Caco-2 (cell line): ENCODE results near the gene NDUFA5. TPM values are rescaled to one million over a fixed set of nuclear protein-coding genes. Genes with fewer than 3 reads are reported as not detected.
A peak's percentile ranks its signal among the peaks of the same experiment; 100 is the strongest.

ENCODE experiments used
- BruUV-seq: library from RNA; stranded (reverse); fragments of 400-500 nt; replicated peaks from 2 replicates; lab custom pipeline; 2021; lab: Mats Ljungman, UMichigan
- CTCF ChIA-PET: fragments of 300-600 bp; sonication (Branson Sonifier 250); formaldehyde crosslinking; loops from one replicate; lab custom pipeline; 2022; ENCODE audit warnings: antibody characterized with exemption; lab: Charles Lee
- POLR2A ChIA-PET: fragments of 300-600 bp; sonication (Branson Sonifier 250); formaldehyde crosslinking; loops from one replicate; lab custom pipeline; 2022; ENCODE audit warnings: antibody characterized with exemption; lab: Charles Lee
- DNase-seq, 2 experiments: peaks; one replicate each; pipeline versions ENCODE4 v3.0.0 to v3.0.0-alpha.2; 2020 to 2022
- H3K27me3 ChIP-seq: replicated peaks from 2 replicates; pipeline ENCODE4 v1.6.0; 2011; ENCODE audit warnings: low read length; ENCODE audit not compliant: control insufficient read depth, insufficient read depth
- H3K36me3 ChIP-seq: 2 replicates; pipeline ENCODE4 v1.5.1; 2011; ENCODE audit warnings: low read length; ENCODE audit not compliant: control insufficient read depth, insufficient read depth
- H3K4me1 ChIP-seq: fragments of 250-450 bp; sonication (Bioruptor Pico); 2 replicates; pipeline ENCODE4 v1.5.1; 2020; ENCODE audit warnings: mild to moderate bottlenecking
- H3K4me3 ChIP-seq: 2 replicates; pipeline ENCODE4 v1.5.1; 2011; ENCODE audit warnings: low read depth, mild to moderate bottlenecking, control low read depth, low read length
- H3K9me3 ChIP-seq: fragments of 250-450 bp; sonication (Bioruptor Pico); 2 replicates; pipeline ENCODE4 v1.5.1; 2020; ENCODE audit warnings: mild to moderate bottlenecking, moderate library complexity
- H3K27ac Mint-ChIP-seq: one replicate; pipeline ENCODE4 v1.8.0; 2022; ENCODE audit warnings: mixed read lengths; ENCODE audit not compliant: unreplicated experiment
- H3K27me3 Mint-ChIP-seq: one replicate; pipeline ENCODE4 v1.8.0; 2022; ENCODE audit warnings: mixed read lengths; ENCODE audit not compliant: insufficient read depth, unreplicated experiment
- H3K36me3 Mint-ChIP-seq: one replicate; pipeline ENCODE4 v1.8.0; 2022; ENCODE audit warnings: mild to moderate bottlenecking, mixed read lengths; ENCODE audit not compliant: insufficient read depth, unreplicated experiment
- H3K4me1 Mint-ChIP-seq: one replicate; pipeline ENCODE4 v1.8.0; 2022; ENCODE audit warnings: low read depth, mixed read lengths; ENCODE audit not compliant: unreplicated experiment
- H3K4me3 Mint-ChIP-seq: one replicate; pipeline ENCODE4 v1.8.0; 2022; ENCODE audit warnings: mild to moderate bottlenecking, moderate library complexity, mixed read lengths; ENCODE audit not compliant: unreplicated experiment
- H3K9me3 Mint-ChIP-seq: one replicate; pipeline ENCODE4 v1.8.0; 2022; ENCODE audit warnings: mixed read lengths; ENCODE audit not compliant: unreplicated experiment
- intact Hi-C: fragments of 100-400 bp; cut with micrococcal nuclease; formaldehyde crosslinking; loops from one replicate; pipeline ENCODE4 v1.10.0; 2022; ENCODE audit not compliant: unreplicated experiment
- total RNA-seq: library from RNA; stranded (reverse); gene quantifications from 2 replicates; pipeline ENCODE4 v1.2.3, GENCODE V29; 2022
- TF ChIP-seq, protein P1 (sequence below), 2 experiments: fragments of 200-600 bp in 1 of 2; IDR thresholded peaks; 1 replicate in 1 of 2; 2 replicates in 1 of 2; pipeline versions ENCODE4 v1.5.1 to v1.8.0; 2011 to 2022; ENCODE audit warnings: antibody characterized with exemption in 1 of 2, control low read depth in 1 of 2, inconsistent platforms in 1 of 2, low read depth in 1 of 2, low read length in 1 of 2, mild to moderate bottlenecking in 1 of 2, moderate library complexity in 1 of 2; ENCODE audit not compliant: insufficient read depth in 1 of 2, severe bottlenecking in 1 of 2, unreplicated experiment in 1 of 2

Gene NDUFA5
- total RNA-seq, 1 experiment from 2014 or later, result 87.9 TPM

GRCh38 chr7:123537026-123537642 is 20.5 kb downstream of the NDUFA5 start:
- DNase-seq, result no peak
- intact Hi-C loops, result loop anchor here (1.0 kb wide), 1 partner anchor 43 kb away; no protein-coding TSS in a partner anchor
- POLR2A ChIA-PET, result no interaction called here
- Mint-ChIP-seq H3K27ac (no peak overlapping the region), H3K36me3 (peaks cover 7% of the 10 kb centered on the region), H3K9me3 (no peaks in the 10 kb centered on the region), H3K4me3 (no peak overlapping the region), H3K4me1 (no peaks in the 10 kb centered on the region), H3K27me3 (no peaks in the 10 kb centered on the region)
- Histone ChIP-seq H3K36me3 (no peaks in the 10 kb centered on the region), H3K4me1 (no peaks in the 10 kb centered on the region), H3K27me3 (no peaks in the 10 kb centered on the region), H3K9me3 (no peaks in the 10 kb centered on the region), H3K4me3 (no peak overlapping the region)
- TF ChIP-seq, protein P1, sequence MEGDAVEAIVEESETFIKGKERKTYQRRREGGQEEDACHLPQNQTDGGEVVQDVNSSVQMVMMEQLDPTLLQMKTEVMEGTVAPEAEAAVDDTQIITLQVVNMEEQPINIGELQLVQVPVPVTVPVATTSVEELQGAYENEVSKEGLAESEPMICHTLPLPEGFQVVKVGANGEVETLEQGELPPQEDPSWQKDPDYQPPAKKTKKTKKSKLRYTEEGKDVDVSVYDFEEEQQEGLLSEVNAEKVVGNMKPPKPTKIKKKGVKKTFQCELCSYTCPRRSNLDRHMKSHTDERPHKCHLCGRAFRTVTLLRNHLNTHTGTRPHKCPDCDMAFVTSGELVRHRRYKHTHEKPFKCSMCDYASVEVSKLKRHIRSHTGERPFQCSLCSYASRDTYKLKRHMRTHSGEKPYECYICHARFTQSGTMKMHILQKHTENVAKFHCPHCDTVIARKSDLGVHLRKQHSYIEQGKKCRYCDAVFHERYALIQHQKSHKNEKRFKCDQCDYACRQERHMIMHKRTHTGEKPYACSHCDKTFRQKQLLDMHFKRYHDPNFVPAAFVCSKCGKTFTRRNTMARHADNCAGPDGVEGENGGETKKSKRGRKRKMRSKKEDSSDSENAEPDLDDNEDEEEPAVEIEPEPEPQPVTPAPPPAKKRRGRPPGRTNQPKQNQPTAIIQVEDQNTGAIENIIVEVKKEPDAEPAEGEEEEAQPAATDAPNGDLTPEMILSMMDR (IDR thresholded peaks at IDR 0.05; ENCODE audit: insufficient read depth in 1 of 2, low read depth in 1 of 2, low read length in 1 of 2, severe bottlenecking in 1 of 2, unreplicated experiment in 1 of 2), result peak; percentile 22 to 48
- no TSS peak for BruUV-seq
- CTCF ChIA-PET, result interaction anchor here (0.6 to 1.2 kb wide), 2 partner anchors 21 to 43 kb away, joined by 3 read pairs; no protein-coding TSS in a partner anchor

- Histone ChIP-seq H3K9me3 (no peaks in the 10 kb centered on the region), H3K36me3 (no peaks in the 10 kb centered on the region), H3K4me3 (peak overlapping the region; percentile 37), H3K27me3 (no peaks in the 10 kb centered on the region), H3K4me1 (no peaks in the 10 kb centered on the region)
- Mint-ChIP-seq H3K9me3 (no peaks in the 10 kb centered on the region), H3K4me1 (no peaks in the 10 kb centered on the region), H3K27me3 (no peaks in the 10 kb centered on the region), H3K36me3 (peaks cover 7% of the 10 kb centered on the region), H3K4me3 (peak overlapping the region; percentile 92), H3K27ac (peak overlapping the region; percentile 81)
- CTCF ChIA-PET, result interaction anchor here (0.6 to 2.0 kb wide), 3 partner anchors 41 to 337 kb away, joined by 3 to 28 read pairs (median 5); no protein-coding TSS in a partner anchor
- no TSS peak for BruUV-seq
- POLR2A ChIA-PET, result interaction anchor here (0.6 kb wide), 1 partner anchor 17 kb away, joined by 3 read pairs; no protein-coding TSS in a partner anchor
- no peak for DNase-seq
- intact Hi-C loops, result loop anchor here (2.0 kb wide), 1 partner anchor 213 kb away; the partner anchor contains the start of gene WASL
- TF ChIP-seq, protein P1 (IDR thresholded peaks at IDR 0.05; ENCODE audit: insufficient read depth in 1 of 2, low read depth in 1 of 2, low read length in 1 of 2, severe bottlenecking in 1 of 2, unreplicated experiment in 1 of 2), result no peak
Measured at GRCh38 chr7:123535517-123535916, 22.1 kb downstream of the NDUFA5 start.

- CTCF ChIA-PET, result interaction anchor here (0.6 to 2.0 kb wide), 5 partner anchors 23 to 370 kb away, joined by 3 to 28 read pairs (median 4); partner anchors contain the start of gene NDUFA5
- no peaks in the 10 kb centered on the region for H3K9me3 Mint-ChIP-seq
Measured at GRCh38 chr7:123534383-123535260, 23.0 kb downstream of the NDUFA5 start, which contains the start of gene IQUB. TSS of gene IQUB (minus strand) at chr7:123534595. CDS start at chr7:123512340, 22,255 bp downstream.

More at GRCh38 chr7:123534383-123535260, 23.0 kb downstream of the NDUFA5 start, which contains the start of gene IQUB:
- POLR2A ChIA-PET, result interaction anchor here (0.6 kb wide), 2 partner anchors 12 to 18 kb away, joined by 3 read pairs; no protein-coding TSS in a partner anchor
- H3K36me3 Mint-ChIP-seq, result peaks cover 7% of the 10 kb centered on the region
- H3K27ac Mint-ChIP-seq, result peak within 1 kb of the TSS; percentile 81
- no peaks in the 10 kb centered on the region for H3K27me3 ChIP-seq
- peak within 1 kb of the TSS; percentile 69 for H3K4me3 ChIP-seq
- BruUV-seq, result no TSS peak
- H3K4me1 ChIP-seq, result no peaks in the 10 kb centered on the region
- no peaks in the 10 kb centered on the region for H3K36me3 ChIP-seq
- H3K4me3 Mint-ChIP-seq, result peak within 1 kb of the TSS; percentile 92
- intact Hi-C loops, result loop anchor here (1.0 to 2.0 kb wide), 2 partner anchors 23 to 214 kb away; partner anchors contain the start of genes NDUFA5 and WASL
- DNase-seq, result peak; percentile 97 to 99
- no peaks in the 10 kb centered on the region for H3K27me3 Mint-ChIP-seq
- TF ChIP-seq, protein P1 (IDR thresholded peaks at IDR 0.05; ENCODE audit: insufficient read depth in 1 of 2, low read depth in 1 of 2, low read length in 1 of 2, severe bottlenecking in 1 of 2, unreplicated experiment in 1 of 2), result no peak
- H3K9me3 ChIP-seq, result no peaks in the 10 kb centered on the region
- no peaks in the 10 kb centered on the region for H3K4me1 Mint-ChIP-seq
